GM12878 (cell line): ENCODE measurements around the gene DCAF17. TPM values are rescaled to one million over a fixed set of nuclear protein-coding genes. Genes with fewer than 3 reads are reported as not detected.

Experiments
- ATAC-seq: fragments of 200-7000 bp; cut with Tn5 transposase; 3 replicates; pipeline ENCODE4 v1.9.1; 2020; ENCODE audit warnings: mild to moderate bottlenecking, moderate library complexity
- BruUV-seq: library from RNA; stranded (reverse); fragments of 400-500 nt; replicated peaks from 2 replicates; lab custom pipeline; 2021; lab: Mats Ljungman, UMichigan
- CTCF ChIA-PET: fragments of 300-600 bp; sonication (Branson Sonifier 250); formaldehyde crosslinking; extraction: SDS; loops from one replicate; lab custom pipeline; 2021; ENCODE audit warnings: inconsistent platforms; lab: Yijun Ruan, JAX
- POLR2A ChIA-PET: fragments of 350-600 bp; formaldehyde crosslinking; extraction: SDS; loops from one replicate; lab custom pipeline; 2021; ENCODE audit warnings: inconsistent platforms; lab: Charles Lee
- RAD21 ChIA-PET: fragments of 300-600 bp; sonication (Branson Sonifier 250); formaldehyde crosslinking; loops from one replicate; lab custom pipeline; 2023; ENCODE audit warnings: antibody characterized with exemption; ENCODE audit not compliant: unreplicated experiment; lab: Charles Lee
- SMC1A ChIA-PET: fragments of 300-600 bp; sonication (Branson Sonifier 250); formaldehyde crosslinking; loops from one replicate; lab custom pipeline; 2023; ENCODE audit not compliant: unreplicated experiment, uncharacterized antibody; lab: Charles Lee
- DNase-seq: peaks from one replicate; pipeline ENCODE4 v3.0.0-alpha.2; 2011; ENCODE audit warnings: low read depth, low spot score
- FAIRE-seq: peaks from 3 replicates; lab custom pipeline; 2011; peaks lifted over from hg19 to GRCh38; lab: Jason Lieb, UNC
- H2AFZ ChIP-seq: 2 replicates; pipeline ENCODE4 v1.6.0; 2011; ENCODE audit warnings: low read depth, low read length, control low read depth; ENCODE audit not compliant: control insufficient read depth
- H3K27ac ChIP-seq: 2 replicates; pipeline ENCODE4 v1.5.1; 2011; ENCODE audit warnings: control low read depth; ENCODE audit not compliant: control insufficient read depth, insufficient read depth
- H3K27me3 ChIP-seq, 2 experiments: replicated peaks in 1 of 2; 2 replicates each; pipeline versions ENCODE4 v1.6.0 to v1.6.1; 2011; ENCODE audit warnings: low read length in 1 of 2; ENCODE audit not compliant: control insufficient read depth in 2 of 2, insufficient read depth in 2 of 2
- H3K36me3 ChIP-seq, 2 experiments: 2 replicates each; pipeline ENCODE4 v1.5.1; 2011; ENCODE audit warnings: low read length in 1 of 2; ENCODE audit not compliant: control insufficient read depth in 2 of 2, insufficient read depth in 2 of 2
- H3K4me1 ChIP-seq: 2 replicates; pipeline ENCODE4 v1.6.1; 2011; ENCODE audit warnings: mild to moderate bottlenecking, low read length, moderate library complexity, mixed read lengths; ENCODE audit not compliant: control insufficient read depth, insufficient read depth
- H3K4me2 ChIP-seq: 2 replicates; pipeline ENCODE4 v1.6.0; 2011; ENCODE audit warnings: control low read depth; ENCODE audit not compliant: control insufficient read depth, insufficient read depth
- H3K4me3 ChIP-seq: fragments of 200-600 bp; sonication (generic); 2 replicates; pipeline ENCODE4 v1.5.1; 2016
- H3K79me2 ChIP-seq: 2 replicates; pipeline ENCODE4 v1.6.0; 2011; ENCODE audit warnings: low read length; ENCODE audit not compliant: control insufficient read depth, insufficient read depth
- H3K9ac ChIP-seq: 2 replicates; pipeline ENCODE4 v1.8.0; 2011; ENCODE audit warnings: low read length, control low read depth, mixed read lengths; ENCODE audit not compliant: control insufficient read depth, insufficient read depth
- H3K9me3 ChIP-seq: replicated peaks from 3 replicates; pipeline ENCODE4 v1.5.1; 2011; ENCODE audit warnings: mild to moderate bottlenecking, low read length; ENCODE audit not compliant: control insufficient read depth, insufficient read depth
- H4K20me1 ChIP-seq: 2 replicates; pipeline ENCODE4 v1.6.0; 2011; ENCODE audit not compliant: control insufficient read depth, insufficient read depth
- BMI1 ChIP-seq: fragments of 450-650 bp; IDR thresholded peaks from 2 replicates; pipeline ENCODE4 v1.6.1; 2016; ENCODE audit warnings: mild to moderate bottlenecking, moderate library complexity, borderline replicate concordance
- RCOR1 ChIP-seq: conservative IDR thresholded peaks from 2 replicates; pipeline ENCODE4 v1.6.1; 2012; ENCODE audit warnings: low read depth, low read length, improper control_type of control experiment
- ZBTB11 ChIP-seq: fragments of 450-650 bp; formaldehyde crosslinking; IDR thresholded peaks from 2 replicates; pipeline ENCODE4 v1.5.0; 2022; ENCODE audit warnings: mild to moderate bottlenecking, missing genetic modification characterization
- ZNF687 ChIP-seq: fragments of 450-650 bp; IDR thresholded peaks from 2 replicates; pipeline ENCODE4 v1.6.1; 2017; ENCODE audit warnings: mild to moderate bottlenecking, moderate library complexity
- in situ Hi-C: fragments of 300-500 bp; cut with MboI; formaldehyde crosslinking; loops from 9 replicates; pipeline ENCODE4 v1.14.3; 2018; ENCODE audit warnings: mixed read lengths
- intact Hi-C: fragments of 100-400 bp; cut with micrococcal nuclease; formaldehyde crosslinking; loops from one replicate; pipeline ENCODE4 v1.14.2; 2022; ENCODE audit not compliant: unreplicated experiment
- polyA plus RNA-seq, 11 experiments: library from polyadenylated mRNA; depleted of rRNA in 4 of 11; unstranded in 6 of 11; stranded (reverse) in 5 of 11; fragments of >200 nt; fragmentation: Nextera tagmentation in 4 of 11; fragmentation: Illumina TruSeq in 1 of 11; extraction: Ambion mirVana in 4 of 11; extraction: Trizol in 1 of 11; gene quantifications; 1 replicate in 1 of 11; 2 replicates in 10 of 11; pipeline versions ENCODE4 v1.2.1 to v1.2.3, GENCODE V29; 2011 to 2016; ENCODE audit warnings: inconsistent platforms in 2 of 11, missing spikeins in 2 of 11, low read depth in 1 of 11
- total RNA-seq, 4 experiments: library from RNA; depleted of rRNA in 3 of 4; stranded (reverse); fragments of >200 nt in 3 of 4; fragmentation: Illumina TruSeq in 1 of 4; extraction: Trizol in 1 of 4; gene quantifications; 2 replicates each; pipeline versions ENCODE4 v1.2.1 to v1.2.3, GENCODE V29; 2013 to 2021

Gene DCAF17
- total and polyA plus RNA-seq, 10 of the 15 experiments (the other 5 are each of a cell fraction or from before 2014, with no cell fraction given), result 5.2 to 32.9 (median 23.4) TPM

- intact Hi-C loops, result no loop called here
- no peaks in the 10 kb centered on the region for H3K79me2 ChIP-seq
- in situ Hi-C loops, result no loop called here
- no peaks in the 10 kb centered on the region for H3K27me3 ChIP-seq
- no peak overlapping the region for H3K9ac ChIP-seq
- FAIRE-seq (no peak), ATAC-seq (no peak), DNase-seq (no peak)
- peaks cover 2 to 5% of the 10 kb centered on the region in 2 experiments; a peak in 3 of 4 replicates for H3K36me3 ChIP-seq
- no peak overlapping the region for H2AFZ ChIP-seq
- H3K9me3 ChIP-seq, result peaks cover 3% of the 10 kb centered on the region; the same call in 2 of the 3 replicates
- CTCF ChIA-PET, result no interaction called here
- SMC1A ChIA-PET, result interaction anchor here (1.4 to 1.5 kb wide), 2 partner anchors 80 to 369 kb away, joined by 3 to 4 read pairs; no protein-coding TSS in a partner anchor
- BruUV-seq, result no TSS peak
- H3K4me2 ChIP-seq, result no peak overlapping the region
- no peaks in the 10 kb centered on the region for H3K4me1 ChIP-seq
- H3K4me3 ChIP-seq, result no peak overlapping the region
- TF ChIP-seq RCOR1 (no peak), ZNF687 (no peak), ZBTB11 (CRISPR knock-in tag) (no peak), BMI1 (no peak)
- no peak overlapping the region for H3K27ac ChIP-seq
- H4K20me1 ChIP-seq, result no peaks in the 10 kb centered on the region
- POLR2A ChIA-PET, result no interaction called here
- RAD21 ChIA-PET, result interaction anchor here (0.7 to 1.4 kb wide), 2 partner anchors 35 kb away, joined by 3 to 5 read pairs; no protein-coding TSS in a partner anchor
Observed at GRCh38 chr2:171451074-171451473, 17.0 kb downstream of the DCAF17 start.
